Measurements from ENCODE around the gene TM4SF1.
"Not testable (repeated sequence)": the region's sequence is repeated elsewhere in the genome, so short reads cannot be mapped to it uniquely, and the experiment has no call there.

Gene TM4SF1

DNA sequence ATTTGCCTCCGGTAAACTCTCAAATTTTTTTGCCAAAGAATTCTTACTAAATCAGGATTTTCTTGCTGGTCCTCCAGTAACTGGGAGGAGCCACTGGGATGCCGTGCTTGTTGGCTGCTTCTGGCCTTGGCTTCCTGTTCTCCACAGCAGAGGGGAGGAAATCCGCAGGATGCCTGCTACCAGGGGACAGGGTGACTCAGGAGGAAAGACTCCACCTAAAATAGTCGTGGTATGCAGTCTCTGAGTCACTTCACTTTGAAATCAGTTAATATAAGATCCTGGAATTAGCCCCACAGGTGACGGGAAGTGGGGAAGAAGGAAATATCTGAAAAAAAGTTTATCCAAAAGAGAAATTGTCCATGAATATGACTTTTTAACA lies 37.5 kb downstream of the TM4SF1 start:
- DNase-seq = no peak

DNA sequence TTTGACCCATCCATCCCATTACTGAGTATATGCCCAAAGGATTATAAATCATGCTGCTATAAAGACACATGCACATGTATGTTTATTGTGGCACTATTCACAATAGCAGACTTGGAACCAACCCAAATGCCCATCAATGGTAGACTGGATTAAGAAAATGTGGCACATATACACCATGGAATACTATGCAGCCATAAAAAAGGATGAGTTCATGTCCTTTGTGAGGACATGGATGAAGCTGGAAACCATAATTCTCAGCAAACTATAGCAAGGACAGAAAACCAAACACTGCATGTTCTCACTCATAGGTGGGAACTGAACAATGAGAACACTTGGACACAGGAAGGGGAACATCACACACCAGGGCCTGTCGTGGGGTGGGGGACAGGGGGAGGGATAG lies 40.0 kb downstream of the TM4SF1 start:
- DNase-seq = not testable (repeated sequence)

DNA sequence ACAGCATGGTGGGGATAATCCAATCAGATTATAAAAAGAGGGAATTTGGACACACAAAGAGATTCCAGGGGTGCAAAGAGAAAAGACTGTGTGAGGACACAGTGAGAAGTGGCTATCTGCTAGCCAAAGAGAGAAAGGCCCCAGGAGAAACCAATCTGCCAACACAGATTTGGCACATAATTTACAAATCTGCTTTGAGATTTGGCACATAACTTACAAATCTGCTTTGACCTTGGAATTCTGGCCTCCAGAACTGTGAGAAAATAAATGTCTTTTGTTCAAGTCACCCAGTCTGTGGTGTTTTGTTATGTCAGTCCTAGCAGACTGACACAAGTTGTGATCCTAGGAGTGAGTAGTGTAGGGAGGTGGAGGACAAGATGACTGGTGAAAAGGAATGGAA lies 40.5 kb downstream of the TM4SF1 start:
- DNase-seq = no peak

DNA sequence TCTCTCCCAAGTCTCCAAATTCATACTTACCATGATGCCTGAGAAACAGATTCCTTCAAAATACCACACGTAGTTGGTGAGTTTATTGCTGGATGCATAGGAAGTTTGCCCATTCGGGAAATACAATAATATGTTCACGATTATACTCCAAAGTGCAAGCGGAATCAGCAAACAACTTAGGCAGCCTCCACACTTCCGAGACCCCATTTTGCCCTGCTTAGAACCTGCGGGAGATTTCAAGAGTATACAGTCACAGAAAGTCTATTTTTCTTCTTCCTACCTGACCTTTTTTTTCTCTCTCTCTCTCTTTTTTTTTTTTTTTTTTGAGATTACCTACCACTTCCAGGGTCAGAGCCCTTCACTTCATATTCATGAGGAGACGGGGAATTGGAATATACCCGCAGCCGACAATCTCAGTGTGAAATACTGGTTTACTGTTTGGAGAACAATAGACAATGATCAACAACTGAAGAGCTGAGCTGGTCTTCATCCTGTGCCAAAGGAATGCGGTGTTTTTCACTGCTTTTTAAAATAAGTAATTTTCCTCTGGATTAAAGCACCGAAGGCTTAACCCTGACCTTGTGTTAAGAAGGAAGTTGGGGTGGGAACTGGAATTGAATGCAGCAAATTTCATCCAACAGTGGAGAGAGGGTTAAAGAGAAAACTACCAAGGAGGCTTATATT lies 44.1 kb downstream of the TM4SF1 start, which contains the start of gene TM4SF18:
Gene TM4SF18, minus strand, starts transcription at position 461 of the 684 bp plus-strand sequence. Its CDS starts 254 bp downstream, at position 207.
- DNase-seq = no peak

DNA sequence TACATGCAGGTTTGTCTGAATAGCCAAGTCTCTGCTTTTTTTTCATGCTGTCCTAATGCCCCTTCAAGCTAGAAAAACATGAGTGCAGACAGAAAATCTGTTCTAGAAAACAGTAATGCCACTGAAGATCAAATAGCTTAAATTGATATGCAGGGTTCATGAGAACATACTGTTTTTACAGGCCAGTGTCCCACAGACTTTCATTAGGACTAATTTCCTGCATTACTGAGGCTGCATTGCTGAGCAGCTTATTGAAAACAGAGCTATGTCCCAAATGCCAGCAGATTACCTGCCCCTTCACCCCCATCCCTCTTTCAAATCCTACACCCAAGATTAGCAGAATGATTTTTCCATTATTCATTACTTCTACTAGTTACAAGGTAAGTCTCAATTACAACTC lies 44.7 kb downstream of the TM4SF1 start:
- DNase-seq = no peak

DNA sequence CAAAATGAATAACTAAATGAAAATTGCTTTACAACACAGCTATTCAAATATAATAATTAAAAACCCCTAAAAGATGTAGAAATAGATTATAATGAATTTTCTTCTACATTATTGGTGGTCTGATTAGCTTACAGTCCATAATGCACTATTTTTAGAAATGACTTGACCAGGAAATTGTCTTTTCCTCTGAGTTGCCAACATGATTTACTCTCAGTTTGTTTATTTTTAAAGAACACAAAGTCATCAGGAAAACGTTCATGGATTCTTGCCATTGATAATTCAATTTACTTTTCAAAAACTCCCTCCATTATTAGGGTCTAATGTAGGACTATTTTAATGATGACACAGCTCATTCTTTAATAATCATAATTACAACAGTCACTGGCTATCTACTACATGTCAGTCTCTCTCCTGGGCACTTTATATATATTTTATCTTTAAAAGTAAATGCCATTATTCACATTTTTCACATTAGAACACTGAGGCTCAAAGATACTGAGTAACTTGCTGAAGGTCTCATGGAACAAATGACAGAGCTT lies 45.2 kb downstream of the TM4SF1 start:
- no peak for DNase-seq

DNA sequence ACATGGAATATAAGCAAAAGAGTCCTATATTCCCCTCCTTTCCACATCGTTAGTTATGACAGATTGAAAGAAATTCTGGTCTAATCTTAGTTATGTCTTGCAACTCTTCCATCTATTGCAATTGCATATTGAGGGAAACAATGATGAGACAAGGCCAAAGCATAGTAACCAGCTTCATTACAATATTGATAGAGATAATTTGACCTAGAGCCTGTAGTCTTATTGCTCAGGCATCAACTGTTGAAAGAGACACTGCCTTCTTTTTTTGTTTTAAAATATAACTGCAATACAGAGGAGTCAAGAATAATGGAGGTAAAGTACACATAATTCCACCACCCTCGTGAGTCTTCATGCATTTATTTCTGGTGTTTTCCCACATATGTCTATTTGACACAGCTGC lies 46.1 kb downstream of the TM4SF1 start:
- no peak for DNase-seq

DNA sequence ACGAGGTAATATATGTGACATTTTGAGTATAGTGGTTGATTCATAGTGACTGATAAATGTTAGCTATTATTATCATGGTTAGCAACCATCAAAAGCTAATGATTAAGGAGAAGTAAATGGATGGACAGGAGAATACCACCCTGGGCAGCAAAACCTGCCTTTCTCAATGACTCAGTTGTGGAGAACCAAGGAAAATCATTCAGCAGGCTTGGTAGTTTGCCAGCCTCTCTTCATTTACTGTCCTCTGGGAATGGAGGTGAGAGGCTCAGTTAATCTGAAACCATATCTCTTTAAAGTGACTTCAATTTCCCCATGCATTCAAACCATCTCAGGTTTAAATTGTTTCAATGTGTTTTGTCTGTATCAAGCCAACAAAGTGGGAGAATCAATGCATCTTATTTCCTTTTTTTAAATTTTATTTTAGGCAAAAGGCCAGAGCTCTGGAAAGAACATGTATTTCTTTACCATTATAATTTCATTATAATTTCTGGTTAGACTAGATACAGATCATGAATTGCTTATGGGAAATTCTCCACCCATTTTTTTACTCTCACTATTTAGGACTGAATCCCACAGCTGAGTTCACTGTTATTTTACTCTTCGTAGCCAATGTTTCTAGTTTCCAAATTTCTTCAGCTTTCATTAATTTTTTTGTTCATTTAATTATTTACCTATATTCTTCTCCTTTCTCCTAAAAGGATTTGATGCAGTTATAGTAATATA lies 46.7 kb downstream of the TM4SF1 start:
- no peak for DNase-seq

DNA sequence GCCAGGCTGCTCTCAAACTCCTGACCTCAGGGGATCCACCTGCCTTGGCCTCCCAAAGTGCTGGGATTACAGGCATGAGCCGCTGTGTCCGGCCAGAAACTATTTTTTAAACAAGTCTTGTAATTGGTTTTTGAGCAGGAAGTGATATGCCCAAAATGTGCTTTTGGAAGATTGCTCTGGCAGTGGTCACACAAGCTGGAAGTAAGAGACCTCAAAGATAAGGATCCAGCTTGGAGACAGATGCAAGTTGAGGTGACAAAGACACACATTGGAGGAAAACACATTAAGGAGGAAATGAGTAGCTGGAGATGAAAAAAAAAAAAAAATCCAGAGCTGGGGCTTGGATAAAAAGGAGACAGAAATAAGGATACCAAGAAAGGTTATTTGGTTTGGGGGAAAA lies 50.3 kb downstream of the TM4SF1 start:
- DNase-seq = no peak

DNA sequence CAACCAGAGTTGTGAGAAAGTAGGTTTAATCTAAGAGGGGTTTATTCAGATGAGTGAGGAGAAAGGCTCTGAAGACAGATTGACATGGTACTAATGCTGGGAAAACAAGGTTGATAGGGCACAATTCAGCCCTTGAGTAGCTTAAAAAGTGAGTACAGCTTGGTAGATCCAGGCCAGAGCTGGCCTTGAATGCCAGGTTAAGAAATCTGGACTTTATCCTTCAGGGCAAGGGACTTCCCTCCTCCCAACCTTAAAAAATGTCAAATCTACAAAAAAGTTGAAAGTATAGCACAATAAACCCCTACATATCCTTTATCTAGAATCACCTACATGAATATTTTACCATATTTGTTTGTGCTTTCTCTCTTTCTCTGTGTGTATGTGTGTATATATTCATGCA lies 51.9 kb downstream of the TM4SF1 start:
- DNase-seq = no peak

DNA sequence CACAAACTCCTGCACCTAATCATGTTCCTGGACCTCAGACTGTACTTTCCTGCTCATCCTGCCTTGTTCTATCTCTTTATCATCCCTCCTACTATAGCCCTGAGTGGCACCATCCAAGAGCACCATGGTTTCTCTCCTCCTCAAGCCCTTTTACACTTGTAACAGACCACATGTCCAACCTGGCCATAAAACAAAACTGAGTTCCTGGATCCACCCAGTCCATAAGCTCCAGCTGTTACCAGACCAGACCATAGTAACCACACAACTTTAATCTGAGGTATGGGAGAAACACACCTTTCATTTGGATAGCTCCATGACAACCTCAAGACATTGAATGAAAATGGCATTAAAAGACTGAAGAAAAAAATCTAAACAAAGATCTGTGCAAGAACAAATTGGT lies 53.1 kb downstream of the TM4SF1 start:
- no peak for DNase-seq

DNA sequence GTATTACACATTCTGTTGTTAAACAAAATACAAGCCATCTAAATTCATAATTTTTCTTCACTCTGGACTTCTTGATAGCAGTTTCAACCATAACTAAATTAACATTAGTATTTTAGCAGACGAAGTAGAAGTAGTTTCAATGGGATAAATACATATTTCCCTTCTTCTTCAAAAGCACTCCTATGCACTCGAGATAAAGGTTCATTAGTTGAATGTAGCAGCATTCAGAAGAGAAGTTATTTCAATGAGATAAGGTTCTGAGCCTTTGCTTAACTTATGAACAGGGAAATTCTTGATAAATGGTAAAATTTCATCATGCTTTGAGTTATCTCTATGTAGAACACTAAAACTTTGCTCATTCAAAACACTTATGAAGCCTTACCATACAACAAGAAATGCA lies 55.8 kb downstream of the TM4SF1 start:
- no peak for DNase-seq

DNA sequence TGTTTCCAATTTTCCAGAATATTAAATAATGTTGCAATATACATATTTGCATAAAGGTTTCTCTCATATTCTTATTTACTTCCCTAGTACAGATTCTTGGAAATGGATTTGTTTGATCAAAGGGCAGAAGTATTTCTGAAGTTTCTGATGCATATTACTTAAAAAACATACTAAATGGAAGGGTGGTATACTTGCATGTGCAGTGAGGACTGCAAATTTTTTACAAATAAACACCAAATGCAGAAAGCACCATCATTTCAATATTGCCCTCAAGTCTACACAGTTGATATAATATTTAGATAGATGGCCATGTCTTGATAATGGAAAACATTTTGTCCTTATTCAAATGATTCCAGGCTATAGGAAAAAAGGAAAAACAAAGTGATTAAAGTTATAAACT lies 56.3 kb downstream of the TM4SF1 start:
- no peak for DNase-seq

DNA sequence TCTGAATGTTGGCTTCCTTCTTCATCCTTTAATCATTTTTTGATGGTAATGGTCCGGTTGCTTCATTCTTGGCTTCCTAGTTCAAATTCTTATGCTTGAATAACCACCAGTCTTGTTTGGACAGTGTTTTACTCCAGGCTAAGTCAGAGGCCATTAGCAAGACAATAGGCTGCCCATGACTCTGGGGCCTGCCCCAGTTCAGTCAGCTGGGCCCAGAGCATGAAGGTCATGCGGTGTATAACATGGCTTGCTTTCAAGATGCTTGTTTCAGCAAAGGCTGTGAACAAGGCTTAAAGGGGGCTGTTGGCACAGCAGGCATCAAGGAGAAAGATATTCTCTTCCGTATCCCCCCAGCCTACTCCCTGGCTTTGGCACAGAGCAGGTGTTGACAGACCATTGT lies 57.7 kb downstream of the TM4SF1 start:
- DNase-seq = no peak
